ENCODE results near the gene MKRN3.
"Not testable (repeated sequence)": the region's sequence is repeated elsewhere in the genome, so short reads cannot be mapped to it uniquely, and the experiment has no call there.

Gene MKRN3

DNA sequence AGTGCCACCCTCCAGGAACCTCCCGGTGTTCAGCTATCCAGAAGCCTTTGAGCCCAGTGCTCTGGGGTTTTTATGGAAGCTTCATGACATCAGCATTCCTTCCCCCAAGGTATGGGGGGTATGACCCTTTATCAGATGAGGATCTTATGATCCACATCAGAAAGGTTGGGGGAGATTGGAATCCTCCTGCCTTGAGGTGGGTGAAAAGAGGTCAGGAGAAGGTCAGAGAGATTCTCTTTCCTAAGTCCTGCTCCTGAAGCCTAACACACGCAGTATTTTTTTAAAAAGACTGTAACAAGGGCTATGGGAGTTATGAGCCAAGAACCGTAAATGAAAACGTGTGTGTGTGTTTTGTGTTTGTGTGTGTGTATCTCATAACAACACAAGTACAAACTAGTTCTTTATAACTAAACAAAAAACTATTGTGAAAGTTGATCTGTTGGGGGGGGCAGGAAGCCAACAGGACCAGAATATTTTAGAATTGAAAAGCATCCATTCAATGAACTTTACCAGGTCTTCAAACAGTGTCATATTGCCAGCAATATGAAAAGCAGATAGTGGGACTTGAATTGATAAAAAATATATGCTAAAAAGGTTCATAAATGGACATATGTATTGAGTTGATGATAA is 13.2 kb downstream of the MKRN3 start:
- TF ChIP-seq, protein P1, sequence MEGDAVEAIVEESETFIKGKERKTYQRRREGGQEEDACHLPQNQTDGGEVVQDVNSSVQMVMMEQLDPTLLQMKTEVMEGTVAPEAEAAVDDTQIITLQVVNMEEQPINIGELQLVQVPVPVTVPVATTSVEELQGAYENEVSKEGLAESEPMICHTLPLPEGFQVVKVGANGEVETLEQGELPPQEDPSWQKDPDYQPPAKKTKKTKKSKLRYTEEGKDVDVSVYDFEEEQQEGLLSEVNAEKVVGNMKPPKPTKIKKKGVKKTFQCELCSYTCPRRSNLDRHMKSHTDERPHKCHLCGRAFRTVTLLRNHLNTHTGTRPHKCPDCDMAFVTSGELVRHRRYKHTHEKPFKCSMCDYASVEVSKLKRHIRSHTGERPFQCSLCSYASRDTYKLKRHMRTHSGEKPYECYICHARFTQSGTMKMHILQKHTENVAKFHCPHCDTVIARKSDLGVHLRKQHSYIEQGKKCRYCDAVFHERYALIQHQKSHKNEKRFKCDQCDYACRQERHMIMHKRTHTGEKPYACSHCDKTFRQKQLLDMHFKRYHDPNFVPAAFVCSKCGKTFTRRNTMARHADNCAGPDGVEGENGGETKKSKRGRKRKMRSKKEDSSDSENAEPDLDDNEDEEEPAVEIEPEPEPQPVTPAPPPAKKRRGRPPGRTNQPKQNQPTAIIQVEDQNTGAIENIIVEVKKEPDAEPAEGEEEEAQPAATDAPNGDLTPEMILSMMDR (IDR thresholded peaks at IDR 0.05; ENCODE audit: extremely low read depth, missing control alignments) = no peak
- DNase-seq (ENCODE audit: low spot score) = no peak

DNA sequence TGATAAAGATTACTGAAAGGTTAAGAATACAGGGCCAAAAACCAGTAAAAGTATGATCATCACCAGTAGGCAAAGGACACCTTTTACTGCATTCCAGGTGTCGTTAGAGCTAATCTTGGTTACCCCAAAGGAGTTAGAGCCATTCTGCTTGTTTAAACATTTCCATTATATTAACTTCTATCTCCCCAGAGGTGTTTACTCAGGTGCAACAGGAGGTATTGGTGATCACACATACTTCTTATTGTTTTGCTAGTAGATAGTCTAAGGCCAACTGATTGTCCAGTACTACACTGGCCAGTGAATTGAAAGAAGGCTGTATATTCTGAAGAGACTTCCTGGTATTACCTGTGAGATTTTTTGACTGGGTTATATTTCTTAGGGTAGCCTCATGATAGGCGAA is 22.8 kb downstream of the MKRN3 start:
- DNase-seq (ENCODE audit: low spot score) = no peak
- TF ChIP-seq, protein P1 (IDR thresholded peaks at IDR 0.05; ENCODE audit: extremely low read depth, missing control alignments) = no peak

DNA sequence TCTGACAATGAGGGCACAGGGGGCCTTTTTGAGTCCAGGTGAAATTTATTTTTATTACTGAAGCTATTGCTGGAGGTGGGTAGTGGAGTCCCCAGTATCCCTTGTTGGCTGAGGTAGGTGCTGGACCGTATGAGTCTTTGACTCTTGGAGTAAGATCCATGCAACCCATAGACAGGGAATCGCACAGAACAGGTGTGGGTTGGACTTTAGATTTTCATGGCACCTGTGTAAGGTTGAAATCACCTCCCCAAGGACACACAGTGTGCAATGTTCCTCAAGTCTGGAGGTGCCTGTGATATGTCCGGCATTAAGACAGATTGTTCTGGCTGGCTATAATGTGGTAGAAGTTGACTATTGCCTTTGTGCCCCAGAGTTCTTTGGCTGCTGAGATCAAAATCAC is 23.5 kb downstream of the MKRN3 start:
- TF ChIP-seq, protein P1 (IDR thresholded peaks at IDR 0.05; ENCODE audit: extremely low read depth, missing control alignments) = no peak
- DNase-seq (ENCODE audit: low spot score) = no peak

DNA sequence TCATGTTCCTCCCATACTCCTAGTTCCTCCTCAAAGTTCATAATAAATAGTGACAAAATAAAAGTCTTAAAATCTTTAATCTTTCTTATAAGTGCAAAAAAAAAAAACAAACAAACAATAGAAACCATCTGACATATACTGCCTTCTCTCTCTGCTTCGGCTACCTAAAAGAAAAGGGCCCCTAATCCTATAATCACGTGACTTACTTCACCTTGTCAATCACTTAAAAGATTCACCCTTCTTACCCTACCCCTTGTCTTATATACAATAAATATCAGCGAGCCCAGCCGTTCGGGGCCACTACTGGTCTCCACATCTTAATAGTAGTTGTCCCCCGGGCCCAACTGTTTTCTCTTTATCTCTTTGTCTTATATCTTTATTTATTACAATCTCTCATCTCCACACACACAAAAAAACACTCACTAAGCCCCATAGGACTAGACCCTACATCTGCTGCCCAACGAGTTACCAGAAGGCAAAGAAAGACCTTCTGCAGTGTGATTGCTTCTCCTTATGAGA is 28.8 kb downstream of the MKRN3 start:
- DNase-seq (ENCODE audit: low spot score) = no peak
- TF ChIP-seq, protein P1 (IDR thresholded peaks at IDR 0.05; ENCODE audit: extremely low read depth, missing control alignments) = no peak

DNA sequence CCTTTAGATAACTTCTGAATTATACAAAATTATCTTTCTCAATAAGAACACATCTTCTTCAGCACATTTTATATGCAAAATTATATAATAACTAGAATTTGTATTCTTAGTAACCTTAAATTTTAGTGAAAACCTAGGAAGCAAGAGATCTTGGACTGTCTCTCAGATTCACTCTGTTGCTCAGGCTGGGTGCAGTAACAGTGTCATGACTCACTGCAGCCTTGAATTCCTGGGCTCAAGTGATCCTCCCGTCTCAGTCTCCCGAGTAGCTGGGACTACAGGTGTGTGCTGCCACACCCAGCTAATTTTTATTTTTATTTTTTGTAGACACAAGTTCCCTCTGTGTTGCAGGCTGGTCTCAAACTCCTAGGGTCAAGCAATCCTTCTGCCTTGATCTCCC is 29.9 kb downstream of the MKRN3 start:
- DNase-seq (ENCODE audit: low spot score) = no peak
- TF ChIP-seq, protein P1 (IDR thresholded peaks at IDR 0.05; ENCODE audit: extremely low read depth, missing control alignments) = no peak

DNA sequence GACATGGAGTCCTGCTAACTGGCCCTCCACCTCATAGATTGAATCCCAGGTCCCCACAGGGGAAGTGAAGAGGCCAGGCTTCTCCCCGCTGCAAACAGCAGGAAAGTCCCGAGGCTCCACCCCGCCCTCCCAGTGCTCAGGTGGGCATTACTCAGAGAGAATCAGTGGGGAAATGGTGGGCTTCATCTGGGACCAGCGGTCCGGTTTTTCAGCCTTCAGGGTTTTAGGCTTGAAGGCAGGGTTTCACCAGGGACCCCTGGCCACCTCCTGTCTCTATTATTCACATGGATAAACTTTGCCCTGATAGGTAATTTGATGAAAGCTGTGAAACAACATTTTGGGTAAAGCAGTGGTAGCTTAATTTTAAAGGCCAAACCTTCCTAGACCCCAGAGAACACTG is 31.3 kb downstream of the MKRN3 start:
- TF ChIP-seq, protein P1 (IDR thresholded peaks at IDR 0.05; ENCODE audit: extremely low read depth, missing control alignments) = no peak
- no peak for DNase-seq (ENCODE audit: low spot score)

DNA sequence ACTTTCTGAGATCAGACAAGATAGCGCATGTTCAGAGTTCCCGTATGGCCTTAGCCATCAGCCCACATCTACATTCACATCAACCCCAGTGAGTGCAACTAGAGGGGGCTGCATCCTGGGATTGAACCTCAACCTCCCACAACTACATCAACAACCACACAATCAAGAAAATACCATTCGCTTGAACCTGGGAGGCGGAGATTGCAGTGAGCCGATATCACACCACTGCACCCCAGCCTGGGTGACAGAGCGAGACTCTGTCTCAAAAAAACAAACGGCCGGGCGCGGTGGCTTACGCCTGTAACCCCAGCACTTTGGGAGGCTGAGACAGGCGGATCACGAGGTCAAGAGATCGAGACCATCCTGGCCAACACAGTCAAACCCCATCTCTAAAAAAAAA is 31.8 kb downstream of the MKRN3 start:
- not testable (repeated sequence) for DNase-seq (ENCODE audit: low spot score)

DNA sequence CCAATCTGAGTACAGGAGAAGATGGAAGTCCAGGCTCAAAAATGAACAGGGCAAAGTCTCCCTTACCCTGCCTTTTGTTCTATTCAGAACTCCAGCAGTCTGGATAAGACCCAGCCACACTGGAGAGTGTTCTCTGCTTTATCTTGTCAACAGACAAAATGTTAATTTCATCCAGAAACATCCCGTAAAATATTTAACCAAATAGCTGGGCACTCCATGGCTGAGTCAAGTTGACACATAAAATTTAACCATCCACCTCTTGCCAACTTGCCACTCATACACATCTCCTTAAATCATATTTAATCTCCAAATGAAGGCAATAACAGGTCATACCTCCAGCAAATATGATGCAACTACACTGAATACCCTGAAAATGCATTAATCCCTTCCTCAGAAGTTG is 33.6 kb downstream of the MKRN3 start:
- no peak for DNase-seq (ENCODE audit: low spot score)
- TF ChIP-seq, protein P1 (IDR thresholded peaks at IDR 0.05; ENCODE audit: extremely low read depth, missing control alignments) = no peak

All from GM20000 (cell line).